Spleen (tissue), 11 donors: Measurements from ENCODE around the gene CFAP99. TPM values are rescaled to one million over a fixed set of nuclear protein-coding genes. Genes with fewer than 3 reads are reported as not detected.

ENCODE experiments used
- DNase-seq: peaks from one replicate; pipeline ENCODE4 v3.0.0-alpha.2; 2020
- H3K27ac ChIP-seq, 8 donors: fragments of 200-600 bp; sonication (generic) in 7 of 8; 1 replicate in 4 of 8; 2 replicates in 4 of 8; pipeline versions ENCODE4 v1.5.0 to v1.8.0; 2016 to 2021; ENCODE audit warnings: inconsistent platforms in 4 of 8, mild to moderate bottlenecking in 4 of 8, moderate library complexity in 1 of 8
- H3K27me3 ChIP-seq, 7 donors: fragments of 200-600 bp; sonication (generic) in 6 of 7; replicated peaks in 1 of 7; 1 replicate in 4 of 7; 2 replicates in 3 of 7; pipeline versions ENCODE4 v1.5.0 to v1.8.0; 2016 to 2021; ENCODE audit warnings: inconsistent platforms in 3 of 7, mild to moderate bottlenecking in 1 of 7
- H3K36me3 ChIP-seq, 6 donors: fragments of 200-600 bp; sonication (generic) in 5 of 6; 1 replicate in 4 of 6; 2 replicates in 2 of 6; pipeline versions ENCODE4 v1.5.0 to v1.8.0; 2016 to 2021; ENCODE audit warnings: inconsistent platforms in 2 of 6
- H3K4me1 ChIP-seq, 6 donors: fragments of 200-600 bp; sonication (generic) in 5 of 6; 1 replicate in 3 of 6; 2 replicates in 3 of 6; pipeline versions ENCODE4 v1.5.0 to v1.8.0; 2016 to 2021; ENCODE audit warnings: inconsistent platforms in 3 of 6
- H3K4me3 ChIP-seq, 8 donors: fragments of 200-600 bp; sonication (generic) in 7 of 8; 1 replicate in 4 of 8; 2 replicates in 4 of 8; pipeline versions ENCODE4 v1.5.0 to v1.8.0; 2016 to 2021; ENCODE audit warnings: inconsistent platforms in 4 of 8, mild to moderate bottlenecking in 4 of 8, moderate library complexity in 2 of 8
- H3K9me3 ChIP-seq, 8 donors: fragments of 200-600 bp; sonication (generic) in 7 of 8; 1 replicate in 4 of 8; 2 replicates in 4 of 8; pipeline versions ENCODE4 v1.5.0 to v1.8.0; 2016 to 2021; ENCODE audit warnings: inconsistent platforms in 4 of 8
- POLR2A ChIP-seq, 3 donors: fragments of 450-650 bp; IDR thresholded peaks; one replicate each; pipeline ENCODE4 v1.5.1; 2017; ENCODE audit warnings: antibody characterized with exemption in 3 of 3, mild to moderate bottlenecking in 1 of 3
- POLR2AphosphoS5 ChIP-seq, 3 donors: sonication (generic); formaldehyde crosslinking; IDR thresholded peaks; one replicate each; pipeline ENCODE4 v1.5.1; 2017; ENCODE audit warnings: antibody characterized with exemption in 3 of 3
- WGBS, 5 donors: extraction: QIAGEN DNeasy Blood & Tissue Kit in 3 of 5; methylation state at CpG; one replicate each; pipeline versions ENCODE4 v1.1.5 to v1.1.7; 2013 to 2018; 5-methylcytosine and 5-hydroxymethylcytosine counted together
- intact Hi-C: fragments of 100-400 bp; cut with DNase I; formaldehyde crosslinking; loops from one replicate; pipeline ENCODE4 v1.15.0; 2023; ENCODE audit warnings: low total_unique reads
- polyA plus RNA-seq, 3 donors: library from polyadenylated mRNA; stranded (reverse); fragments of 200-250 nt; gene quantifications; one replicate each; pipeline ENCODE4 v1.2.1, GENCODE V29; 2013
- total RNA-seq, 7 donors: library from RNA; depleted of rRNA in 3 of 7; stranded (reverse); fragments of >200 nt in 3 of 7; fragmentation: NEBNext Ultra II Directional in 4 of 7; extraction: Animal tissue kit (Norgen Biotek cat#: 25700) in 4 of 7; gene quantifications; one replicate each; pipeline versions ENCODE4 v1.1.0 to v1.2.1, GENCODE V29; 2016 to 2021
- TF ChIP-seq, protein P1 (sequence below), 11 experiments: fragments of 200-600 bp in 7 of 11; fragments of 450-650 bp in 4 of 11; sonication (generic) in 4 of 11; IDR thresholded peaks in 8 of 11; conservative IDR thresholded peaks in 3 of 11; 1 replicate in 7 of 11; 2 replicates in 4 of 11; pipeline versions ENCODE4 v1.4.0 to v1.8.0; 2016 to 2021; ENCODE audit warnings: antibody characterized with exemption in 11 of 11, inconsistent platforms in 4 of 11, mild to moderate bottlenecking in 1 of 11
- donor health status: healthy with polysubstance abuse.
- donor health status: DM: no; HTN: no; CAD: no; lungs with moderate emphysema.
- donor health status: DM: no; HTN: no; CAD: no.
- donor health status: Bipolar disorder and iron deficiency.
- donor health status: healthy.
- donor health status: DM: no; HTN: no; CAD: no.
- donor health status: DM: yes; HTN: yes; CAD: no.

CFAP99 gene
- total and polyA plus RNA-seq, 10 donors, result 0.13 to 0.22 TPM; not detected in 8

DNA sequence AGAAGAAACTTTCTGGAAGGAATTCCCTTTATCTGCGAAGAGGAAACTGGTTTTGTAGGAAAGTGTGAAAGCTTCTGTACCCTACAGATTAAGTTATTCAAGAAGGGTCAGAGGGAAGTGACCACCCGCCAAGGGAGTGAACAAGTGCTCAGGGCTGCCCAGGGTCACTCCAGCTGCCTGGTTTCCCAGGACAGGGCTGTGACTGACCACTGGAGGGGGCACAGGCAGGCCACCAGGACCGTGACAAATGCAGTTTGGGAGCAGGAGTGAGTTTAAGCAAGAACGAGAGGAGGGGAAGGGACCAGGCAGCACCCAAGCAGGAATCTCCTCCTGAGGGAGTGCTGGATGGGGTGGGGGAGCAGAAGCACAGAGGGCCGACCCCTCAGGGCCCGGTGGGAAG, 34.5 kb upstream of the CFAP99 start:
- H3K27ac ChIP-seq, result no peak overlapping the region
- peaks cover 0 to 4% (median 0%) of the 10 kb centered on the region in 8 donors for H3K9me3 ChIP-seq
- 71 to 89% (median 75%) methylated on average over 6 of the region's 6 CpGs for WGBS, 5 donors
- TF ChIP-seq POLR2AphosphoS5 (IDR thresholded peaks at IDR 0.05), result no peak
- TF ChIP-seq POLR2A (IDR thresholded peaks at IDR 0.05), result no peak
- TF ChIP-seq, protein P1, sequence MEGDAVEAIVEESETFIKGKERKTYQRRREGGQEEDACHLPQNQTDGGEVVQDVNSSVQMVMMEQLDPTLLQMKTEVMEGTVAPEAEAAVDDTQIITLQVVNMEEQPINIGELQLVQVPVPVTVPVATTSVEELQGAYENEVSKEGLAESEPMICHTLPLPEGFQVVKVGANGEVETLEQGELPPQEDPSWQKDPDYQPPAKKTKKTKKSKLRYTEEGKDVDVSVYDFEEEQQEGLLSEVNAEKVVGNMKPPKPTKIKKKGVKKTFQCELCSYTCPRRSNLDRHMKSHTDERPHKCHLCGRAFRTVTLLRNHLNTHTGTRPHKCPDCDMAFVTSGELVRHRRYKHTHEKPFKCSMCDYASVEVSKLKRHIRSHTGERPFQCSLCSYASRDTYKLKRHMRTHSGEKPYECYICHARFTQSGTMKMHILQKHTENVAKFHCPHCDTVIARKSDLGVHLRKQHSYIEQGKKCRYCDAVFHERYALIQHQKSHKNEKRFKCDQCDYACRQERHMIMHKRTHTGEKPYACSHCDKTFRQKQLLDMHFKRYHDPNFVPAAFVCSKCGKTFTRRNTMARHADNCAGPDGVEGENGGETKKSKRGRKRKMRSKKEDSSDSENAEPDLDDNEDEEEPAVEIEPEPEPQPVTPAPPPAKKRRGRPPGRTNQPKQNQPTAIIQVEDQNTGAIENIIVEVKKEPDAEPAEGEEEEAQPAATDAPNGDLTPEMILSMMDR (IDR thresholded peaks at IDR 0.05 in 8 of 11, conservative IDR thresholded peaks at IDR 0.05 in 3 of 11), result no peak
- H3K4me1 ChIP-seq, result peaks cover 0 to 10% (median 0%) of the 10 kb centered on the region in 6 donors
- no peak overlapping the region for H3K4me3 ChIP-seq
- H3K36me3 ChIP-seq, result no peaks in the 10 kb centered on the region
- no peak for DNase-seq
- intact Hi-C loops, result no loop called here
- H3K27me3 ChIP-seq, result no peaks in the 10 kb centered on the region

DNA sequence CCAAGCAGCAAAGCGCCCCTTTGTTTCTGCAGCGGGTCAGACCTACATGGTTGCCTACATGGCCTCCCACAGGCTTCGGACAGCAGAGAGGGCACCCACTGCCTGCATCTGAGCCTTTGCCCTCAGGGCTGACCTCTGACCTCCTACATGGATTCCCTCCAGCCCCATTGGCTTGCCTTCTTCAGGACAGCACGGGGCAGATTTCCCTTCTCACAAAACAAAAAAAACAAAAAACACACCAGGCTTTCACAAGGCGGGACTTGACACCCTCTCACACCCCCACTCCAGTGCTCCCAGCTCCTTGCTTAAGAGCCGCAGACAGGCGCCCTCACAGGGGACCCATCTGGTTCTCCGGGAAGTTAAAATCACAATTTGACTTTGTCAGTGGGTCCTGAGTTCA, 33.2 kb upstream of the CFAP99 start:
- no peak overlapping the region for H3K4me3 ChIP-seq
- intact Hi-C loops, result no loop called here
- peaks cover 0 to 4% (median 0%) of the 10 kb centered on the region in 8 donors for H3K9me3 ChIP-seq
- 89 to 94% (median 90%) methylated on average over 6 to 8 of the region's 8 CpGs for WGBS, 5 donors
- peaks cover 0 to 11% (median 0%) of the 10 kb centered on the region in 7 donors for H3K27me3 ChIP-seq
- H3K27ac ChIP-seq, result no peak overlapping the region
- peaks cover 0 to 13% (median 2%) of the 10 kb centered on the region in 6 donors for H3K4me1 ChIP-seq
- H3K36me3 ChIP-seq, result no peaks in the 10 kb centered on the region
- TF ChIP-seq POLR2AphosphoS5 (IDR thresholded peaks at IDR 0.05) (no peak), POLR2A (IDR thresholded peaks at IDR 0.05) (no peak)
- TF ChIP-seq, protein P1 (IDR thresholded peaks at IDR 0.05 in 8 of 11, conservative IDR thresholded peaks at IDR 0.05 in 3 of 11), result no peak
- no peak for DNase-seq

DNA sequence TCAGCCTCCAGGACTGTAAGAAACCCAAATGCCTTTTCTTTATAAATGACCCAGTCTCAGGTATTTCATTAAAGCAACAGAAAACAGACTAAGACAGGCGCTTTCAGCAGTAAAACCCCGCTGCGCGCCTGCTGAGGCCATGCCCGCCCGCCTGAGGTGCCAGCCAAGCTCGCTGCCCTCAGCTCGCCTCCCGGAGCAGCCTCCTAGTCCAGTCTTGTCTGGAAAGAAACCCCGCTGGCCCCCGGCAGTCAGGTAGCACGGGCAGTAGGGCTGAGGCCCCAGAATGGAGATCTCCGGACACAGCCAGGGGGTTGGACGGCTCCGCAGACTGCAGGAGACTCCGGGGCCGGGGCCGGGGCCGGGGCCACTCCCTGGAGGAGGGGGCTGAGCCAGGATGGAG, 32.0 kb upstream of the CFAP99 start:
- WGBS, 5 donors, result 92 to 97% (median 93%) methylated on average over 15 to 19 of the region's 19 CpGs
- Histone ChIP-seq H3K4me3 (no peak overlapping the region), H3K36me3 (no peaks in the 10 kb centered on the region), H3K27me3 (peaks cover 0 to 19% (median 0%) of the 10 kb centered on the region in 7 donors), H3K4me1 (peaks cover 0 to 20% (median 7%) of the 10 kb centered on the region in 6 donors), H3K27ac (no peak overlapping the region), H3K9me3 (no peaks in the 10 kb centered on the region)
- intact Hi-C loops, result no loop called here
- TF ChIP-seq, protein P1 (IDR thresholded peaks at IDR 0.05 in 8 of 11, conservative IDR thresholded peaks at IDR 0.05 in 3 of 11), result no peak
- TF ChIP-seq POLR2AphosphoS5 (IDR thresholded peaks at IDR 0.05) (no peak), POLR2A (IDR thresholded peaks at IDR 0.05) (no peak)
- DNase-seq, result no peak

DNA sequence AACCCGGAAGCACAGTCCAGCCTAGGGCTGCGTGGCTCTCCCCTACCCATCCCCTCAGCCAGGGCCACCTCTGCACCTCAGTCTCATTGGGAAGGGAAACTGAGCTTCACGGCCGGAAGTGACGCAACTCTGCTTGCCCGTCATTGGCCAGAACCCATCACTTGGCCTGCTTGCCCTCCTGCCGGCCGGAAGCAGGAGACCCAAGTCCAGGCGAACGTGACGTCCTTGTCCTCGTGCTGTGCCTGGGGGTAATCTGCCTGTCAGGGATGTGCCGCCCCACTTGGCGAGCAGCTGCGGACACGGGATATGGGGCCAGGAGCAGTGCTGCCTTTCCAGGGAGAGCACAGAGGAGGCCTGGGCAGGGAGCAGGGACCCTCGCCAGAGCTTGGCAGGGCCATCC, 31.5 kb upstream of the CFAP99 start:
- no peak for DNase-seq
- H3K27me3 ChIP-seq, result peaks cover 0 to 19% (median 0%) of the 10 kb centered on the region in 7 donors
- no peaks in the 10 kb centered on the region for H3K36me3 ChIP-seq
- intact Hi-C loops, result no loop called here
- peaks cover 0 to 20% (median 7%) of the 10 kb centered on the region in 6 donors for H3K4me1 ChIP-seq
- WGBS, 5 donors, result 87 to 94% (median 91%) methylated on average over 15 to 17 of the region's 17 CpGs
- H3K9me3 ChIP-seq, result no peaks in the 10 kb centered on the region
- no peak overlapping the region for H3K4me3 ChIP-seq
- TF ChIP-seq, protein P1 (IDR thresholded peaks at IDR 0.05 in 8 of 11, conservative IDR thresholded peaks at IDR 0.05 in 3 of 11), result no peak
- TF ChIP-seq POLR2A (IDR thresholded peaks at IDR 0.05) (no peak), POLR2AphosphoS5 (IDR thresholded peaks at IDR 0.05) (no peak)
- no peak overlapping the region for H3K27ac ChIP-seq
